HEK293T (cell line): Measurements from ENCODE around the gene VILL.

Experiments used
- ARNT ChIP-seq: fragments of 450-650 bp; IDR thresholded peaks from 2 replicates; pipeline ENCODE4 v1.6.1; 2017; ENCODE audit warnings: mild to moderate bottlenecking
- BHLHE40 ChIP-seq: fragments of 450-650 bp; IDR thresholded peaks from 2 replicates; pipeline ENCODE4 v1.6.1; 2016; ENCODE audit warnings: mild to moderate bottlenecking, moderate library complexity, borderline replicate concordance
- FOXK2 ChIP-seq: fragments of 450-650 bp; IDR thresholded peaks from 2 replicates; pipeline ENCODE4 v1.6.1; 2016; ENCODE audit warnings: mild to moderate bottlenecking
- FOXM1 ChIP-seq: fragments of 450-650 bp; IDR thresholded peaks from 2 replicates; pipeline ENCODE4 v1.6.1; 2017; ENCODE audit warnings: mild to moderate bottlenecking, borderline replicate concordance
- HDGF ChIP-seq: fragments of 450-650 bp; IDR thresholded peaks from 2 replicates; pipeline ENCODE4 v1.6.1; 2017; ENCODE audit warnings: antibody characterized with exemption, borderline replicate concordance
- L3MBTL2 ChIP-seq: fragments of 450-650 bp; conservative IDR thresholded peaks from 2 replicates; pipeline ENCODE4 v1.6.1; 2016; ENCODE audit warnings: mild to moderate bottlenecking
- SP1 ChIP-seq: fragments of 450-650 bp; IDR thresholded peaks from 2 replicates; pipeline ENCODE4 v1.6.1; 2017
- TARDBP ChIP-seq: fragments of 450-650 bp; IDR thresholded peaks from 2 replicates; pipeline ENCODE4 v1.6.1; 2016
- TF ChIP-seq, protein P1 (sequence below): fragments of 450-650 bp; IDR thresholded peaks from 2 replicates; pipeline ENCODE4 v1.6.1; 2016

DNA sequence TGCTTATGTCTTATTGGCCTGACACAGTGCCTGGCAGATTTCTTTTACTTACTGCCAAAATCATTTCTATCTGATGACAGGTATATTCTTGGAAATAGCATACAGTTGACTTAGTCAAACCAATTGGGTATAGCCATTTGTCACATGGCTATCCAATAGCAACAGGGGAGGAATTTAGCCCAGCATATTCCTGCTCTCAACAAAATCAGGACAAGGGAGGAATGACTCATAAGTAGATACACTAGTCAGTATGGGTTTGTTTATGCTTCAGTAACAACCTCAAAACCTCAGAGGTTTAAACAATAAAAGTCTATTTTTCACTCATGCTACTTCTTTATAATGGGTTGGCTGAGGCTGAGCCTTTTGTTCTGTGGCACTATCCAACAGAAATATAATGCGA lies 38.0 kb upstream of the VILL start:
- TF ChIP-seq TARDBP (no peak), BHLHE40 (no peak), SP1 (no peak), ARNT (no peak), FOXK2 (no peak), FOXM1 (no peak), HDGF (no peak), L3MBTL2 (no peak)
- TF ChIP-seq, protein P1, sequence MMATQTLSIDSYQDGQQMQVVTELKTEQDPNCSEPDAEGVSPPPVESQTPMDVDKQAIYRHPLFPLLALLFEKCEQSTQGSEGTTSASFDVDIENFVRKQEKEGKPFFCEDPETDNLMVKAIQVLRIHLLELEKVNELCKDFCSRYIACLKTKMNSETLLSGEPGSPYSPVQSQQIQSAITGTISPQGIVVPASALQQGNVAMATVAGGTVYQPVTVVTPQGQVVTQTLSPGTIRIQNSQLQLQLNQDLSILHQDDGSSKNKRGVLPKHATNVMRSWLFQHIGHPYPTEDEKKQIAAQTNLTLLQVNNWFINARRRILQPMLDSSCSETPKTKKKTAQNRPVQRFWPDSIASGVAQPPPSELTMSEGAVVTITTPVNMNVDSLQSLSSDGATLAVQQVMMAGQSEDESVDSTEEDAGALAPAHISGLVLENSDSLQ, result no peak
